K562 (cell line): ENCODE data around the gene DYNLT2. TPM values are rescaled to one million over a fixed set of nuclear protein-coding genes. Genes with fewer than 3 reads are reported as not detected.

Source experiments
- ATF3 ChIP-seq, 2 experiments: fragments of 450-650 bp in 1 of 2; sonication (generic) in 1 of 2; formaldehyde crosslinking in 1 of 2; IDR thresholded peaks in 1 of 2; conservative IDR thresholded peaks in 1 of 2; 2 replicates each; pipeline versions ENCODE4 v1.6.1 to v1.8.1; 2016 to 2023; ENCODE audit warnings: mild to moderate bottlenecking in 2 of 2, moderate library complexity in 2 of 2, inconsistent platforms in 1 of 2, missing genetic modification reagents in 1 of 2
- CUX1 ChIP-seq: fragments of 200-800 bp; sonication (Bioruptor generic); IDR thresholded peaks from 2 replicates; pipeline ENCODE4 v1.6.1; 2016; ENCODE audit warnings: missing genetic modification characterization, missing compliant biosample characterization
- CXXC5 ChIP-seq: fragments of 250-450 bp; sonication (Bioruptor Pico); IDR thresholded peaks from 2 replicates; pipeline ENCODE4 v1.8.0; 2022; ENCODE audit warnings: inconsistent platforms, mild to moderate bottlenecking, moderate library complexity
- EP400 ChIP-seq: fragments of 450-650 bp; IDR thresholded peaks from 2 replicates; pipeline ENCODE4 v1.6.1; 2017; ENCODE audit warnings: antibody characterized with exemption, mild to moderate bottlenecking, moderate library complexity
- HMGXB4 ChIP-seq: sonication (generic); formaldehyde crosslinking; IDR thresholded peaks from 2 replicates; pipeline ENCODE4 v1.8.1; 2023; ENCODE audit warnings: mild to moderate bottlenecking, missing genetic modification reagents
- KDM1A ChIP-seq, 2 experiments: fragments of 450-650 bp; IDR thresholded peaks; 2 replicates each; pipeline ENCODE4 v1.6.1; 2016; ENCODE audit warnings: mild to moderate bottlenecking in 2 of 2
- L3MBTL2 ChIP-seq: fragments of 450-650 bp; IDR thresholded peaks from 2 replicates; pipeline ENCODE4 v1.6.1; 2016; ENCODE audit warnings: mild to moderate bottlenecking, moderate library complexity
- NONO ChIP-seq, 2 experiments: fragments of 200-400 bp in 1 of 2; fragments of 450-650 bp in 1 of 2; formaldehyde crosslinking in 1 of 2; IDR thresholded peaks; 2 replicates each; pipeline ENCODE4 v1.6.1; 2017; ENCODE audit warnings: low read depth in 2 of 2, mild to moderate bottlenecking in 2 of 2, moderate library complexity in 2 of 2, low read length in 1 of 2
- PBX2 ChIP-seq, 2 experiments: IDR thresholded peaks in 1 of 2; conservative IDR thresholded peaks in 1 of 2; 2 replicates each; pipeline ENCODE4 v1.6.1; 2016; ENCODE audit warnings: low read depth in 2 of 2, mild to moderate bottlenecking in 1 of 2, missing compliant biosample characterization in 1 of 2, missing genetic modification characterization in 1 of 2, moderate library complexity in 1 of 2
- RB1 ChIP-seq: fragments of 450-650 bp; IDR thresholded peaks from 2 replicates; pipeline ENCODE4 v1.6.1; 2017; ENCODE audit warnings: low read depth, mild to moderate bottlenecking
- RBM17 ChIP-seq: fragments of 200-400 bp; formaldehyde crosslinking; IDR thresholded peaks from 2 replicates; pipeline ENCODE4 v1.6.1; 2017; ENCODE audit warnings: low read depth, mild to moderate bottlenecking, low read length, borderline replicate concordance
- RBM39 ChIP-seq: fragments of 200-400 bp; formaldehyde crosslinking; optimal IDR thresholded peaks from 2 replicates; pipeline ENCODE3; 2018; ENCODE audit warnings: low read depth, low read length
- TAF15 ChIP-seq: fragments of 200-400 bp; formaldehyde crosslinking; IDR thresholded peaks from 2 replicates; pipeline ENCODE4 v1.6.1; 2017; ENCODE audit warnings: mild to moderate bottlenecking, low read depth, low read length, moderate library complexity
- ZNF274 ChIP-seq: IDR thresholded peaks from 2 replicates; pipeline ENCODE4 v1.6.1; 2011; ENCODE audit warnings: low read depth, mild to moderate bottlenecking, low read length, moderate library complexity, borderline replicate concordance
- ZNF75A ChIP-seq: fragments of 450-650 bp; formaldehyde crosslinking; IDR thresholded peaks from 2 replicates; pipeline ENCODE4 v1.4.0; 2020; ENCODE audit warnings: mild to moderate bottlenecking
- polyA plus RNA-seq, 8 experiments: library from polyadenylated mRNA; depleted of rRNA in 4 of 8; stranded (reverse) in 5 of 8; unstranded in 3 of 8; fragments of >200 nt; fragmentation: Nextera tagmentation in 2 of 8; fragmentation: Illumina TruSeq in 1 of 8; extraction: Ambion mirVana in 2 of 8; extraction: Trizol in 1 of 8; gene quantifications; 2 replicates each; pipeline versions ENCODE4 v1.2.1 to v1.2.3, GENCODE V29; 2011 to 2014; ENCODE audit warnings: inconsistent platforms in 1 of 8, missing spikeins in 1 of 8
- total RNA-seq, 7 experiments: library from RNA; depleted of rRNA in 6 of 7; stranded (reverse); fragments of >200 nt in 6 of 7; fragmentation: Illumina TruSeq in 2 of 7; extraction: Trizol in 2 of 7; gene quantifications; 2 replicates each; pipeline versions ENCODE4 v1.2.1 to v1.2.3, GENCODE V29; 2011 to 2021; ENCODE audit warnings: low replicate concordance in 1 of 7

The DYNLT2 gene
- total and polyA plus RNA-seq, 9 of the 15 experiments (the other 6 are each of a cell fraction or from before 2014, with no cell fraction given): 2.0 to 12.8 (median 6.3) TPM

- TF ChIP-seq HMGXB4 (CRISPR knock-in tag) (peak; percentile 75; the same call in 1 of the 2 replicates), RBM17 (no peak), NONO (IDR thresholded peaks at IDR 0.05; ENCODE audit: low read depth in 2 of 2, low read length in 1 of 2) (peak in 1 of 2 experiments; percentile 69; a peak in 2 of 4 replicates), TAF15 (no peak), ATF3 (IDR thresholded peaks at IDR 0.05) (no peak), ATF3 (CRISPR knock-in tag; conservative IDR thresholded peaks at IDR 0.05) (peak; percentile 57; the same call in 1 of the 2 replicates), RBM39 (no peak), KDM1A (IDR thresholded peaks at IDR 0.05) (no peak), L3MBTL2 (peak; percentile 95), CUX1 (CRISPR knock-in tag) (0 out of 2 replicates have a peak, but pooled peaks have one; percentile 28), ZNF274 (no peak), CXXC5 (CRISPR knock-in tag) (no peak), PBX2 (CRISPR knock-in tag; IDR thresholded peaks at IDR 0.05; ENCODE audit: low read depth) (no peak), PBX2 (tag; conservative IDR thresholded peaks at IDR 0.05; ENCODE audit: low read depth) (no peak), RB1 (peak; percentile 83), ZNF75A (CRISPR knock-in tag) (no peak), EP400 (peak; percentile 85; the same call in 1 of the 2 replicates)
These were observed 26.8 kb downstream of the DYNLT2 start, which contains the start of gene PHF10 (continued) for GRCh38 chr6:169724494-169725124.
